GM19463 (cell line): Measurements from ENCODE around the gene CCDC82.

ENCODE experiments used
- ATAC-seq: cut with Tn5 transposase; IDR thresholded peaks from one replicate; pipeline ENCODE4 v1.9.1; 2021; ENCODE audit warnings: mild to moderate bottlenecking, moderate library complexity; ENCODE audit not compliant: unreplicated experiment

CCDC82 gene

DNA sequence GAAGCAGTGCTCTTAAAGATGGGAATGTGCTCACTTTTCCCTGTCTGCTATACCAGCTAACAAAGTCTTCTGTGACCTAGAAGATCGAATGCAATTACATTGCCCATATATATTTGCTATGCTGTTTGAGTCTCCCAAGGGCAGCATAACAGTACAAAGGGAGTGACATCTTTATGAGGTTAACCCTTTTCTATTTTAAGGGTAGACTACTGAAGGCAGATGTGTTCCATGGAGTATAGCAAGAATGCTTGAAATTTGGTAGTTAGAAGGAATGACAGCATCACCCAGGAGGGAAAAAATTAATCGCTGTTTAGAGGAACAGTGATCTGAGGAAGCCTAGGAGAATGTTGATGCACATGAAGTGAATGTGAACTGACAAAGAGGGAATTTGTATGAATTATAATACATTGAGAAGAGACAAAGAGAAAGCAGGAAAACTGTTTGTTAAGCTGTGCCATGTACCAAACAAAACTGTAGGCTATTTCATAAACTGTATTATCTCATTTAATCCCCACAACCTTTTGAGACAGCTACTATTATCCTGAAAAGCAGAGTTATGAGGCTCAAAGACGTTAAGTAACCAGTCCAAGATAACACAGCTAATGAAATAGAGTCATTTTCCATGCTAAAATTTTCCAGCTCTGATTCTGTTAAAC, 59.7 kb downstream of the CCDC82 start:
- ATAC-seq, result no peak

DNA sequence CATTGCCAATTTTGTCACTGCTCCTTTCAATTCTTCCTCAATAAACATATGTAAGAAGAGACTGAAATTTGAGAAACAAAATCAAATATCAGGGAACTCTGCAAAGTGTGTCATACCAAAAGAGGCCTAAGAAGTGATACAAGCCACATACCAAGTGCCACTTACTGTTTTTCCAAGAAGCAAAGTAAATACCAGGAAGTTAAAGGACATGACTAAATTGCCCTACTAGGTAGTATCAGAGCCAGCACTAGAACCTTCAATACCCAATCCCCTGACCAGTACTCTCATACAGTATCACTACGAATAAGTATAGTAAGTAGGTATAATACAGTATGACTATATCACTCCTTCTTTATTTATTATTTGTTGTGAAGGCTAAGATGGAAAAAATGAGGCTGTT, 60.3 kb downstream of the CCDC82 start:
- no peak for ATAC-seq

GRCh38 chr11:96328395-96329010, 61.2 kb downstream of the CCDC82 start:
- no peak for ATAC-seq

DNA sequence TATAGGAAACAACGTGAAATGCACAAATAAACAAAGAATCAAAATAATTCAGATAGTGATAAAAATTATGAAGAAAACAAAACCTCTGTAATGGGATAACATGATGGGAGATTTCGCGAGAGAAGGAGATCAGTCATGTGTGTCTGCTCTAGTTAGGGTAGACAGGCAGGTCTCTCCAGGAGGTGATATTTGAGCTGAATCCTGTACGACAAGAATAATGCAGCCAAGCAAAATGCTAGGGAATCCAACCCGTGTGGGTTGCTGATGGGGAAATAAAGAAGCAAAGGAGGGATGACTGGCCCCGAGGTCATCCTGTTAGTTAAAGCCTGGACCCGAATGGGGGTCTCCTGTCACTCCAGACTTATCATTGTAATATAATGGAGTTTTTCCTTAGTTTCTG, 62.8 kb downstream of the CCDC82 start:
- no peak for ATAC-seq

- ATAC-seq, result no peak
Observed at GRCh38 chr11:96324912-96325311, 64.8 kb downstream of the CCDC82 start.

- no peak for ATAC-seq
Observed at GRCh38 chr11:96323642-96323985, 66.1 kb downstream of the CCDC82 start.

DNA sequence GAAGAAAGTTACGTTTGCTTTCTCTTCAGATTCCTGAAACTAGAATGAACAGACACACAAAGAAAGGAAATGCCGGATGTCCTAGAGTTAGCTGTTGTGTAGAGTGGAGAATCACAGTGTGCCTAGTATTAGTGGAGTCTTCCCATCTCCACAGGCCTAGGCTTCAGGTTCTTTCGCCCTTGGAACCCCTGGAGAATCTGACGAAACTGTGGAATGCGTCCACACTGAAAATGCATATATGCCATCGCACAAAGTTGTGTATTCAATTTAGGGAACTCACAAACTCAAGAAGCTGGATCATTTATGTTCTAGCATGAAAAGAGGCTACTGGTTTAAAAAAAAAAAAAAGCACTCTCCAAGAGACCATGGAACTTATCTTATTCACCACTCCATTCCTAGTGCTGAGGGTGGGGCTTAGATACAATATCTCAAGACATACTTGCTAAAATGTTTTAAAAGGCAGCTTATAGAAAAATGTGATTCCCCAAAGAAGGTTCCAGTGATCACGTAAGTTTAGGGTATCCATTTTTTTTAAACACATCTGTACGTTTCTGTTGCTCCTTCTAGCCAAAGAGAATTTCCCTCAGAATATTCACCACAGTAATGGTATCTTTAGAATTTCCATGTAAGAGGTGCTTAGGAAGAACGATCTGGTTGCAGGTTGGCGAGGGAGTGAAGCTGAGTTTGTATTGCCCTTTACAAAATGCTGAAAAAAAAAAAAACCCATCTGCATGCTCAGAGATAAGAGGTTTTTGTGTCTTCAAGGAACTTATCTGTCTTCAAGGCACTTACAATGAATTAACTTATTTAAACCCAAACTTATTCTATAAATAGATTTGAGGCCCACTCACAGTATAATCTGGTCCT, 66.7 kb downstream of the CCDC82 start:
- no peak for ATAC-seq

DNA sequence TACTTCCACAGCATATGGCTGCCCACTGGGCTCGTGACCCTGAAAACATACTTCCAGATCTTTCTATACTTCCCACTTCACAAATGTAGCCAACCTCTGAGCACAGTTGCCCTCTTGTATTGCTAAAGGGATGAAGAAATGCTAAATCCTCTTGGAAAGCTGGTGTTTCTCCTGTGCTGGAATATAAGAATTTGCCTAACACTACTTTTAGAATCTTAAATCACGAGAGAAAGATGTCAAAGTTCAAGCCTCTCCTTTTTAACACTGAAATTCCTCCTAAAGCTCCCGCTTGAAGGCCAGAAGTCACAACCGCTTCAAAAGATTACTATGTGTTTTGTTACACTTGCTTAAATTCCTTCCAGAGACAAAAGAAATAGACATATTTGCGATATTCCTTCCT, 68.6 kb downstream of the CCDC82 start:
- ATAC-seq, result no peak

- no peak for ATAC-seq
Observed at GRCh38 chr11:96319898-96320656, 69.6 kb downstream of the CCDC82 start.

GRCh38 chr11:96318850-96319249, 70.9 kb downstream of the CCDC82 start:
- ATAC-seq, result no peak

GRCh38 chr11:96318399-96318798, 71.3 kb downstream of the CCDC82 start:
- no peak for ATAC-seq

- ATAC-seq, result no peak
Observed at GRCh38 chr11:96317985-96318384, 71.7 kb downstream of the CCDC82 start.

GRCh38 chr11:96317571-96317970, 72.1 kb downstream of the CCDC82 start:
- no peak for ATAC-seq

GRCh38 chr11:96316869-96317268, 72.8 kb downstream of the CCDC82 start:
- no peak for ATAC-seq

DNA sequence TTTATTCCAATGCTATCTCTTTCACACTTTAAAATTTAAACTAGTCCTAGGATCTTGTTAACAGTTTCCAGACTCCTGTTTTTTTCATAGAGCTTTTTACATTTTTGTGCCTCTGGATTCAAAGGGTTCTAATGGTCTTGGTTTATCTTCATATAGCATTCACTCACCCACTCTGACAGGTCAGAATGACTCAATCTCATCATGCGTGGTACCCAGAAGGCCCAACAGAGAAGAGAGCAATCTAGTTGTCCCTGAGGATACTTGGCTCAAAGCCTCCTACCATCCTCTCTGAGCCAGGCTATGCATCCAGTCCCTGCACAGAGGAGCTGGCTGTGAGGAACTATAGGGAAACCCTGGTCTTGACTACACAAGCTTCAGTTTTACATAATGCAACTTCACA, 74.2 kb downstream of the CCDC82 start:
- ATAC-seq, result no peak

GRCh38 chr11:96314326-96315020, 75.2 kb downstream of the CCDC82 start:
- no peak for ATAC-seq

GRCh38 chr11:96313163-96313562, 76.5 kb downstream of the CCDC82 start:
- no peak for ATAC-seq

- no peak for ATAC-seq
Observed at GRCh38 chr11:96311120-96311568, 78.6 kb downstream of the CCDC82 start.

- no peak for ATAC-seq
Observed at GRCh38 chr11:96310236-96310635, 79.5 kb downstream of the CCDC82 start.

GRCh38 chr11:96309643-96310017, 80.1 kb downstream of the CCDC82 start:
- ATAC-seq, result no peak
